SU-DHL-6 (cell line): ENCODE measurements around the gene UCHL1.

Experiments used
- H2AFZ ChIP-seq: fragments of 200-600 bp; sonication (generic); 2 replicates; pipeline ENCODE4 v1.6.1; 2014; ENCODE audit warnings: low read depth, mild to moderate bottlenecking, moderate library complexity, mixed read lengths, antibody characterized with exemption, low read length; ENCODE audit not compliant: severe bottlenecking
- H3F3A ChIP-seq: fragments of 200-600 bp; shearing (Covaris generic); 2 replicates; pipeline ENCODE4 v1.6.0; 2016; ENCODE audit warnings: antibody characterized with exemption, mild to moderate bottlenecking; ENCODE audit not compliant: insufficient read depth
- H3K27ac ChIP-seq: fragments of 200-600 bp; sonication (generic); 2 replicates; pipeline ENCODE4 v1.5.1; 2016; ENCODE audit warnings: low read depth, mild to moderate bottlenecking, low read length, moderate library complexity, mixed read lengths
- H3K27me3 ChIP-seq: fragments of 200-600 bp; sonication (generic), shearing (Covaris generic); 2 replicates; pipeline ENCODE4 v1.6.0; 2014; ENCODE audit warnings: mild to moderate bottlenecking, low read length
- H3K36me3 ChIP-seq: fragments of 200-600 bp; sonication (generic); 2 replicates; pipeline ENCODE4 v1.6.1; 2014; ENCODE audit warnings: mild to moderate bottlenecking, low read length, mixed read lengths
- H3K4me2 ChIP-seq: fragments of 300-600, 200-600 bp; shearing (Covaris generic), sonication (generic); 2 replicates; pipeline ENCODE4 v1.6.0; 2014; ENCODE audit warnings: low read length, low read depth, mild to moderate bottlenecking; ENCODE audit not compliant: poor library complexity, severe bottlenecking
- H3K4me3 ChIP-seq: fragments of 200-600 bp; sonication (generic); 2 replicates; pipeline ENCODE4 v1.5.1; 2014; ENCODE audit warnings: antibody characterized with exemption, low read length, mild to moderate bottlenecking, mixed read lengths; ENCODE audit not compliant: insufficient read depth, poor library complexity, severe bottlenecking
- H3K79me2 ChIP-seq: fragments of 200-600 bp; sonication (generic); 2 replicates; pipeline ENCODE4 v1.6.1; 2014; ENCODE audit warnings: mild to moderate bottlenecking, low read length, moderate library complexity; ENCODE audit not compliant: insufficient read depth
- H3K9ac ChIP-seq: fragments of 200-600 bp; sonication (generic); 2 replicates; pipeline ENCODE4 v1.7.0; 2014; ENCODE audit warnings: mild to moderate bottlenecking, low read length
- H3K9me2 ChIP-seq: fragments of 200-600 bp; sonication (generic); replicated peaks from 2 replicates; pipeline ENCODE4 v1.6.1; 2014; ENCODE audit warnings: low read length; ENCODE audit not compliant: insufficient read depth
- H3K9me3 ChIP-seq: fragments of 200-600 bp; sonication (generic); 2 replicates; pipeline ENCODE4 v1.6.1; 2014; ENCODE audit warnings: low read length, mixed read lengths; ENCODE audit not compliant: insufficient read depth
- H4K20me1 ChIP-seq: fragments of 200-600 bp; sonication (generic); 2 replicates; pipeline ENCODE4 v1.6.1; 2014; ENCODE audit warnings: low read depth, mild to moderate bottlenecking, antibody characterized with exemption, low read length, moderate library complexity, mixed read lengths
- EZH2phosphoT487 ChIP-seq: fragments of 200-600 bp; sonication (generic), shearing (Covaris generic); conservative IDR thresholded peaks from 2 replicates; pipeline ENCODE4 v1.6.1; 2018; ENCODE audit warnings: mild to moderate bottlenecking, antibody characterized with exemption, low read length, moderate library complexity, mixed read lengths
- TF ChIP-seq, protein P1 (sequence below): fragments of 200-600 bp; sonication (generic); IDR thresholded peaks from one replicate; pipeline ENCODE4 v1.5.1; 2017; ENCODE audit warnings: antibody characterized with exemption, mild to moderate bottlenecking, low read length, moderate library complexity; ENCODE audit not compliant: insufficient read depth, poor library complexity, severe bottlenecking

UCHL1 gene

DNA sequence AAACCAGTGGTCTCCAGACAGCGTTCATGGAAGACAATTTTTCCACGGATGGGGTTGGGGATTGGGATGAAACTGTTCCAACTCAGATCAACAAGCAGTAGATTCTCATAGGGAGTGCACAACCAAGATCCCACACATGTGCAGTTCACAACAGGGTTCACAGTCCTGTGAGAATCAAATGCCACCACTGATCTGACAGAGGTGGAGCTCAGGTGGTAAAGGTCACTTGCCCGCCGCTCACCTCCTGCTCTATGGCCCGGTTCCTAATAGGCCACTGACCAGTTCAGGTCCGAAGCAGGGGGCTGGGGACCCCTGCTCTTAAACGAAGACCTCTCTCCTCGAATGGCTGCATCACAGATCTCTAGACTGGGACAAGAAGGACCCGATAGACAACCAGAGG is 46.8 kb upstream of the UCHL1 start:
- Histone ChIP-seq H3K27me3 (no peaks in the 10 kb centered on the region), H3K9ac (no peak overlapping the region), H2AFZ (no peak overlapping the region), H3K36me3 (no peaks in the 10 kb centered on the region), H3K79me2 (peaks cover 83% of the 10 kb centered on the region), H4K20me1 (peaks cover 3% of the 10 kb centered on the region), H3K9me2 (no peaks in the 10 kb centered on the region), H3K4me2 (no peak overlapping the region), H3K27ac (no peak overlapping the region), H3K9me3 (no peaks in the 10 kb centered on the region), H3F3A (no peaks in the 10 kb centered on the region; the same call in 1 of the 2 replicates), H3K4me3 (no peak overlapping the region)
- no peak for TF ChIP-seq EZH2phosphoT487
- TF ChIP-seq, protein P1, sequence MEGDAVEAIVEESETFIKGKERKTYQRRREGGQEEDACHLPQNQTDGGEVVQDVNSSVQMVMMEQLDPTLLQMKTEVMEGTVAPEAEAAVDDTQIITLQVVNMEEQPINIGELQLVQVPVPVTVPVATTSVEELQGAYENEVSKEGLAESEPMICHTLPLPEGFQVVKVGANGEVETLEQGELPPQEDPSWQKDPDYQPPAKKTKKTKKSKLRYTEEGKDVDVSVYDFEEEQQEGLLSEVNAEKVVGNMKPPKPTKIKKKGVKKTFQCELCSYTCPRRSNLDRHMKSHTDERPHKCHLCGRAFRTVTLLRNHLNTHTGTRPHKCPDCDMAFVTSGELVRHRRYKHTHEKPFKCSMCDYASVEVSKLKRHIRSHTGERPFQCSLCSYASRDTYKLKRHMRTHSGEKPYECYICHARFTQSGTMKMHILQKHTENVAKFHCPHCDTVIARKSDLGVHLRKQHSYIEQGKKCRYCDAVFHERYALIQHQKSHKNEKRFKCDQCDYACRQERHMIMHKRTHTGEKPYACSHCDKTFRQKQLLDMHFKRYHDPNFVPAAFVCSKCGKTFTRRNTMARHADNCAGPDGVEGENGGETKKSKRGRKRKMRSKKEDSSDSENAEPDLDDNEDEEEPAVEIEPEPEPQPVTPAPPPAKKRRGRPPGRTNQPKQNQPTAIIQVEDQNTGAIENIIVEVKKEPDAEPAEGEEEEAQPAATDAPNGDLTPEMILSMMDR = no peak

DNA sequence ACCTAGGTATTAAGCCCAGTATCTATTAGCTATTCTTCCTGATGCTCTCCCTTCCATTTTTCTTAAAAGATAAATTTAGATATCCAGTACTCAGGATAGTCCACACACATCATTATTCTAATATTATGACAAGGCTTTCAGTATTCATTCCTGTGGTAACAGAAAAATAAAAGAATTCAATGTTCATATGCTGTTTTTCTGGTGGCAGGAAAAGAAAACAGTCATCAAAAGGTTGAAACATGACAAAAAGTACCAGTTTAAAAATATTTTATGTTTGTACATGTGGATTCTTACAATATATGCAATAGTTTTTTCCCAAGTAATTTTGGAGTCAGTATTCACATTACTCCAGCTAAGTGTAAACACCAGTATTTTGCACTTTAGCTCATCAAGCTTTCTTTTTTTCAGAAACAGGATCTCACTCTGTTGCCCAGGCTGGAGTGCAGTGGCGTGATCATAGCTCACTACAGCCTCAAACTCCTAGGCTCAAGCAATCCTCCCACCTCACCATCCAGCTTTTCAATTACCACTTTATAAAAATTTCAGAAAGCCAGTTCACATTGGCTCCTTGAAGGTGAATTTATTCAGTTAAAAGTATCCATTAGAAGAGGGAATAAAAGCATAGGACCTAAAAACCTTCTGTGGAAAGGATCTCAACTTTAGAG is 44.6 kb upstream of the UCHL1 start:
- peak overlapping the region; percentile 30 for H3K27ac ChIP-seq
- peak overlapping the region; percentile 82 for H3K4me2 ChIP-seq
- H3K4me3 ChIP-seq = peak overlapping the region; percentile 91

DNA sequence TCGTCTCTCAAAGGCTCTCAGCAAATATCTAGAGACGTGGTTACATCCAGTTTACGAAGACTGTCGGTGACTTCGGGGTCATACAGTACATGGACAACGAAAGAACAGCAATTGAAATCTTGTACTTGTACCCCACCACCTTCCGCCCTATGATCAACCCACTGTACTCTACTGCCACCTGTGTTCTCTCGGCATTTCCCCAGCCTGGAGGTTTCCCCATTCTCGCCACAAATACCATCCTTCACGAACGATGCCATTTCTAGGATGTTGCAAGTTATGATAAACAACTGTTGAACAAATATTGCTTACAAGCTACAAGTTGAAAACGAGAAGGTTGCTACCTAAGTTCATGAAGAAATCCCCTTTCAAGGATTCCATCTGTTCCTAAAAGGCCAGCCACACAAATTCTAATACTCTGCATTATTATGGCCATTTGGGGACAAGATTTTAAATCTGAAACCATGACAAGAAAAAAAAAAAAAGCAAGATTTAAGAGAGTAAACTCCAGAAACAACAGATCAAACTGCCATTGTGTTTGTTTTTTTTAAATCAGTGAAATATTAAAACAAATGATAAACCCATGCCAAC is 44.0 kb upstream of the UCHL1 start:
- TF ChIP-seq, protein P1 = peak; percentile 56
- TF ChIP-seq EZH2phosphoT487 = no peak
- Histone ChIP-seq H3K9ac (peak overlapping the region; percentile 79), H2AFZ (no peak overlapping the region)

More for the DNA sequence above, 44.6 kb upstream of the UCHL1 start:
- Histone ChIP-seq H4K20me1 (peaks cover 3% of the 10 kb centered on the region; the same call in 1 of the 2 replicates), H3K36me3 (no peaks in the 10 kb centered on the region), H3K27me3 (no peaks in the 10 kb centered on the region), H3K9ac (peak overlapping the region; percentile 79; the same call in 1 of the 2 replicates), H3K79me2 (peaks cover 64% of the 10 kb centered on the region), H3F3A (peaks cover 8% of the 10 kb centered on the region; the same call in 1 of the 2 replicates), H3K9me3 (no peaks in the 10 kb centered on the region), H2AFZ (no peak overlapping the region), H3K9me2 (no peaks in the 10 kb centered on the region)
- TF ChIP-seq, protein P1 = no peak
- TF ChIP-seq EZH2phosphoT487 = no peak

More for the DNA sequence above, 44.0 kb upstream of the UCHL1 start:
- H4K20me1 ChIP-seq = peaks cover 3% of the 10 kb centered on the region; the same call in 1 of the 2 replicates
- peaks cover 8% of the 10 kb centered on the region; the same call in 1 of the 2 replicates for H3F3A ChIP-seq
- H3K79me2 ChIP-seq = peaks cover 58% of the 10 kb centered on the region
- H3K36me3 ChIP-seq = no peaks in the 10 kb centered on the region
- H3K4me3 ChIP-seq = peak overlapping the region; percentile 91
- no peaks in the 10 kb centered on the region for H3K9me3 ChIP-seq
- peak overlapping the region; percentile 79 for H3K27ac ChIP-seq
- peak overlapping the region; percentile 82 for H3K4me2 ChIP-seq
- no peaks in the 10 kb centered on the region for H3K27me3 ChIP-seq
- H3K9me2 ChIP-seq = no peaks in the 10 kb centered on the region
